LNCAP (cell line): ENCODE results near the gene ITPRIP.
A peak's percentile ranks its signal among the peaks of the same experiment; 100 is the strongest.

Experiments used
- TF ChIP-seq, protein P1 (sequence below): fragments of 450-650 bp; IDR thresholded peaks from 2 replicates; pipeline ENCODE4 v1.5.1; 2017; ENCODE audit warnings: mild to moderate bottlenecking

Gene ITPRIP

DNA sequence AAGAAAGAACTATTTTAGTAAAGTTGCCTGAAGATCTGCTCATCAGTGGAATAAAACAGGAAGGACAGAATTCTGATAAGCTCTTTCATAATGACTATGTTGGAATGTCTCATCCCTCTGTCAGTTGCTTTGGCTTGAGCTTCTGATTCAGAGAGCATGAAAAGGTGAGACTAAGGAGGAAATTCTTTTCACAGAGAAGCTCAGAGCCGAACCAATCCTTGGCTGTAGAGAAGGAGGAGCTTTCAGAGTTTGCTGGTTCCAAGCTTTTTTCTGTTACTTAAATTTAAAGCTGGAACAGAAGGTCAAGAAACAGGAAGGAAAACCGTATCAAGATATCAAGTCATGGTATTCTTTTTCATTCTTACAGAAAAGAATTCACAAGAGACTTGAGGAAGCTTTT lies 45.3 kb downstream of the ITPRIP start:
- TF ChIP-seq, protein P1, sequence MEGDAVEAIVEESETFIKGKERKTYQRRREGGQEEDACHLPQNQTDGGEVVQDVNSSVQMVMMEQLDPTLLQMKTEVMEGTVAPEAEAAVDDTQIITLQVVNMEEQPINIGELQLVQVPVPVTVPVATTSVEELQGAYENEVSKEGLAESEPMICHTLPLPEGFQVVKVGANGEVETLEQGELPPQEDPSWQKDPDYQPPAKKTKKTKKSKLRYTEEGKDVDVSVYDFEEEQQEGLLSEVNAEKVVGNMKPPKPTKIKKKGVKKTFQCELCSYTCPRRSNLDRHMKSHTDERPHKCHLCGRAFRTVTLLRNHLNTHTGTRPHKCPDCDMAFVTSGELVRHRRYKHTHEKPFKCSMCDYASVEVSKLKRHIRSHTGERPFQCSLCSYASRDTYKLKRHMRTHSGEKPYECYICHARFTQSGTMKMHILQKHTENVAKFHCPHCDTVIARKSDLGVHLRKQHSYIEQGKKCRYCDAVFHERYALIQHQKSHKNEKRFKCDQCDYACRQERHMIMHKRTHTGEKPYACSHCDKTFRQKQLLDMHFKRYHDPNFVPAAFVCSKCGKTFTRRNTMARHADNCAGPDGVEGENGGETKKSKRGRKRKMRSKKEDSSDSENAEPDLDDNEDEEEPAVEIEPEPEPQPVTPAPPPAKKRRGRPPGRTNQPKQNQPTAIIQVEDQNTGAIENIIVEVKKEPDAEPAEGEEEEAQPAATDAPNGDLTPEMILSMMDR = no peak

DNA sequence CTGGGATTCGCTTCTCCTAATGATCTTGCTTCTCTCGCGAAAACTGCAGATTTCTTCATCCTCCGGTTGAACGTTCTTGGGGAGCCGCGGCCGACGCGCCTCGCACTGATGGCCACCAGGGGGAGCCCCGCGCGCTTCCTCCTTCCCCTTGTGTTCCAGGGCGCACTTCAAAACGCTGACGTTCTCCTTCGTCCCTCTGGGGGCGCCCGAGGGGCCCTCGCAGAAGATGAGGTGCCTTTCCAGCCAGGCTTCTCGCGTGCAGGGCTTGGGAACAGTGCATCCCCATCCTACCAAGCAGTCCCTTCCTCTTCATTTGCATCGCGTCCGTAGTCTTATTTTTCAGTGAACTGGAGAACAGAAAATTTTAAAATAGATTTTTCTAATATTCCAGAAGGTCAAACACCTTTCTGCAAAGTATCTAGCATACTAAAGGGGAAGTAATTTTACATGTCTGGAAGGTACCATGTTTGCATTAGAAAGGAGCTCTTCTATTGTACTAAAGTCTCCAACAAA lies 46.8 kb downstream of the ITPRIP start:
- TF ChIP-seq, protein P1 = peak; percentile 100

DNA sequence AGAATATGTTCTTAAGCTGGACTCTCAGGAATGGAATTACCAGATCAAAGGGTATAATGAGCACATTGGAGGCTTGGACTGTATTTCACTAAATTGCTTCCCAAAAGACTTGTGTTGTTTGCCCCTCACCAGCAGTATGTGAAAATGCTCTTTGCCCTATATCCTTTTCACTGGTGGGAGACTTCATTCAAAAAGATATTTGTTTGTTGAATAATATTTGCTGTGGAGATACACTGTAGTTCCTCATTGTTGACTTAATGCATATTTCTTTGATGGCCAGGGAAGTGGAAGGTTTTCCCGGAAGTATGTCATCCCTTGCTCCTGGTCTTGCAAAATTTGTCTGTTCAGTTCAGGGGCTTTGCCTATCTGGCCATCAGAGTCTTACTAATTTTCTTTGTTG lies 49.9 kb downstream of the ITPRIP start:
- TF ChIP-seq, protein P1 = no peak

DNA sequence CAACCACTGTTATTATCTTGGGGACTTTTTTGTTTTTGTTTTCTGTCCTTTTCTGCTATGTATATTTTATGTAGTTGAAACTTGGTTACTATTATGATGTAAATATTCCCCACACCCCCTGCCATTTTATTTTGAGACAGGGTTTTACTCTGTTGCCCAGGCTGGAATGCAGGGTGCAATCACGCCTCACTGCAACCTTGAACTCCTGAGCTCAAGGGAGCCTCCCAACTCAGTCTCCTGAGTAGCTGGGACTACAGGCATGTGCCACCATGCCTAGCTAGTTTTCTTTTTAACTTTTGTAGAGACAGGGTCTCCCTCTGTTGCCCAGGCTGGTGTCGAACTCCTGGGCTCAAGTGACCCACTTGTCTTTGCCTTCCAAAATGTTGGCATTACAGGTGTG lies 51.3 kb downstream of the ITPRIP start:
- TF ChIP-seq, protein P1 = no peak

DNA sequence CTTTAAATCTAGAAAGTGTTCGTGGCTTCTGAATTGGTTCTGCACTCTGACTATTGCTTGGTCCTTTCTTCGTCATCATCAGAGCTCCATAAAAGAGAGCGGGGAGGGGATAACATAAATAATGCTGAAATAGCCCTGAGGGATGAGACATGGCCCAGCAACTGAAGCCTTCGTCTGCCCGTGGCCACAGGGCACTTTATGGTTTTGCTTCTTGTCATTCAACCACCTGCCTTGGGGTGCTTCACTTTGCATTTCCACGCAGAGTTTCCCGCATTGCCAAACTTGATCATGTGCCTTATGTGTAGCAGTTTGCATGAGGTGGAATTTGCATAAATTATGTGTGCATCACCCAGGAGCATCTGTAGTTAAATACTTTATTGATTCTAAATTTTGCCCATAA lies 53.4 kb downstream of the ITPRIP start:
- TF ChIP-seq, protein P1 = no peak

DNA sequence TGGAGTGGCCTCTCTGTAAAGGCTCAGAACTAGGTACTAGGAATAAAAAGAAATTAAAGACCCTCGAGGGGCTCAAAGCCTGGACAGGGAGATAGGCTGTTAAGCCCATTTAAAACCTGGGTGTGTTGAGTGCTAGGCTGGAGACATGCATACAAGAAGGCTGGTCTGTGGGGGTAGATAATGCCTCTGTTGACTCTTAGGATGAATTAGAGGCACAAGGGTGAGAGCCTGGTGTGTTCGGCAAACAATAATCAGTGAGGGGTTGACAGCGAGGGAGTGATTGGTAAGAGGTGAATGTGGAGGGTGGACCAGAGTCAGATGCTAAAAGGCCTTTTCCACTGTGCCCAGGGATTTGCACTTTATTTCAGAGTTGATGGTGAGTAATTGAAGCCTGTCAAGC lies 56.6 kb downstream of the ITPRIP start:
- TF ChIP-seq, protein P1 = no peak

DNA sequence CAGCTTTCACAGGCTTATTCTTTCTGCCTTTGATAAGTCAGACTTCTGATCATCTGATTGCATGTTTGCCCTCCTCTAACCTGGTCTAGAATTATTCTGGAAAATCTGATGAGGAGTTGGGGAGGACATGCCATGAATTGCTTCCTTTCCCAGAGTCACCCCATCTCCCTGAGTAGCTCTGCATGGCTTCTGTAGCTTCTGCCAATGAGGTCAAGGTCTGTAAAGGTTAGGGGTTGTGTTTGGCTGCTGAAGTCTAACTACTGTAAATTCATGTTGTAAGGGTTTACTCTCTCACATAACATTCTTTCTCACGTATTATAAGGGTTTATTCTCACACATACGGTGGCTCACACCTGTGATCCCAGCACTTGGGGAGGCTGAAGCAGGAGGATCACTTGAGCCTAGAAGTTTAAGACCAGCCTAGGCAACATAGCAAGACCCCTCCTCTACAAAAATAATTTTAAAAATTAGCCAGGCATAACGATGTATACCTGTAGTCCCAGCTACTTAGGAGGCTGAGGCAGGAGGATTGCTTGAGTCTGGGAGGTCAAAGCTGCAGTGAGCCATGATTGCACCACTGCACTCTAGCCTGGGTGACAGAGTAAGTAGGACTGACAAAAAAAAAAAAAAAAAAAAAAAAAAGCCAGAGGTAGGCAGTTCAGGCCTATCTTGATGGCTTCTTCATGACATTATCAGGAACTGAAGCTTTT lies 58.6 kb downstream of the ITPRIP start:
- TF ChIP-seq, protein P1 = no peak

DNA sequence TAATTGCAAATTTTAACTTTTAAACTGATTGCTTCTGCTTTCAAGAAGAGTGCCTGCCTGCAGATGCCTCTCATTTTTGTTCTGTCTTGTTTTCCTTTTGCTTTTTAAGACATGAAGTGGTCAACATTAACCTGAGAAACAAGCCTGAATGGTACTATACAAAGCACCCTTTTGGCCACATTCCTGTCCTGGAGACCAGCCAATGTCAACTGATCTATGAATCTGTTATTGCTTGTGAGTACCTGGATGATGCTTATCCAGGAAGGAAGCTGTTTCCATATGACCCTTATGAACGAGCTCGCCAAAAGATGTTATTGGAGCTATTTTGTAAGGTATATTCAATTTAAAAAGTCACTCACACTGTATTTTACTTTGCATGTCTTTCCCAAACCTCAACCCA lies 60.5 kb downstream of the ITPRIP start:
- TF ChIP-seq, protein P1 = no peak
